ENCODE results near the gene SDK1.
A peak's percentile ranks its signal among the peaks of the same experiment; 100 is the strongest.

SDK1 gene

DNA sequence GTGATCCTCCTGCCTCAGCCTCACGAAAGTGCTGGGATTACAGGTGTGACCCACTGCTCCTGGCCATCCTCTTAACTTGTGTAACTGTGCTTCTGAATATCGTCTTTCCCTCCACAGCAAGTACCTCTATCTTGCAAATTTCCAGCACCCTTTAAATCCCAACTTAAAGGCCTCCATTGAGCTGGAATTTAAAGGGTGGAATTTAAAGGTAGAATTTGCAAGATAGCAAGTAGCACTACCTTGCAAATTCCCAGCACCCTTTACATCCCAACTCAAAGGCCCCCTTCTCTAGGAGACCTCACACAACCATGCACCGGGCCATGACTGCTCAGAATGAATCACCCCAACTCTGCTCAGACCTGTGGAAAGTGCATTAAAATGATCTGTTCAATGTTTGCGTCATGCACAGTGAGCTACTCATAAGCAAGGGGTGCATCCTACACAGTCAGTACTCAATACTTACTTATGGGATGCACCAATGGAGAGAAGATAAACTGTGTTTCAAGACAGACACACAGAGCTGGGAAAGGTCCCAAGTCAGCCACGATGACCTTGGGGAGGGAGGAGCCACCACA is 17.8 kb upstream of the SDK1 start:
- DNase-seq: no peak

DNA sequence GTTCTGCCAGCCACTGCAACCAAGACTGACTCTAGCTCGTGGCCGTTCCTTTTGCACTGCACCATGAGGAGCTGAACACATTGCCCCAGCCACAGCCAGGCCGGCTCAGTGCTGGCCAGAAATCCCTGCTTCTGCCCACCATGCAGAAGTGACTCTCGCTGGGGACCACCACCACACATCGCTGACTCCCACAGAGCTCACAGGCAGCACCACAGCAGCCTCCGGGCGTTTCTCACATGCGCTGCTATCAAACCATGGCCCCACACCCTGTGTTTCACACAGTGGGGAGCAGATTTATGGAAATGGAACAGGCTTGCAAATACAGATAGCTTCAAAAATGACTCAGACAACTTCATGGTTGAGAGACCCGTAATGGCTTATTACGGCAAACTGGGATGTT is 15.4 kb upstream of the SDK1 start:
- no peak for DNase-seq

DNA sequence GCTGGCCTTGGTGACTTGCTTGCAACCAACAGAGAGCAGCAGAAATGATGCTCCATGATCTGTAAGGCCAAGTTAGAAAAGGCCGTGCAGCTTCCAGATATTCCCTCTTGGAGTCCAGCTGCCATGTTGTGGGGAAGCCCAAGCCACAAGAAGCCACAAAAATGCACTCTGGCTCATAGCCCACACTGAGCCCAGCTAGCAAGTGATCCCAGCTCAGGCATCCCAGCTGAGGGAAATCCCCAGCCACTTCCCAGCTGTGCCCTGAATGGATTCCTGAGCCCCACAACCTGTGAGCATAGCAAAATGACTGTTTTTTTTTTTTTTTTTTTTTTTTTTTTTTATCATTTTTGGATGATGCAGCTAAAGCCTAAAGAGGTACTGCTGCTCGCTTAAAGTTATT is 11.1 kb upstream of the SDK1 start:
- peak; percentile 46 for DNase-seq

DNA sequence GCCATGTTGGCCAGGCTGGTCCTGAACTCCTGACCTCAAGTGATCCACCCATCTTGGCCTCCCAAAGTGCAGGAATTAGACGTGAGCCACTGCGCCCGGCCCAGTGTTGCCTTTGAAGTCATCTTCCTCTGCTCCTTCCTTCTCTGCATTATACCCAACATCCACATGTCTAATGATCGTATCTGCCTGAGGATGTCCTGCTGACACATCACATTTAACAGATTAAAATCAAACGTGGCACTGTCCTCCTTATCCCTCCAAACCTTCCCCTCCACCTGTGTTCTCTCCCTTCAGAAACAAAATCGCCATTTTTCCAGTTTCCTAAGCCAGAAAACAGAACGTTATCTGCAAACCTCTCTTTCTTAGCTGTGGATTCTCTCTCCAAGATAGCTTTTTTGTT is 8.4 kb upstream of the SDK1 start:
- DNase-seq: no peak

DNA sequence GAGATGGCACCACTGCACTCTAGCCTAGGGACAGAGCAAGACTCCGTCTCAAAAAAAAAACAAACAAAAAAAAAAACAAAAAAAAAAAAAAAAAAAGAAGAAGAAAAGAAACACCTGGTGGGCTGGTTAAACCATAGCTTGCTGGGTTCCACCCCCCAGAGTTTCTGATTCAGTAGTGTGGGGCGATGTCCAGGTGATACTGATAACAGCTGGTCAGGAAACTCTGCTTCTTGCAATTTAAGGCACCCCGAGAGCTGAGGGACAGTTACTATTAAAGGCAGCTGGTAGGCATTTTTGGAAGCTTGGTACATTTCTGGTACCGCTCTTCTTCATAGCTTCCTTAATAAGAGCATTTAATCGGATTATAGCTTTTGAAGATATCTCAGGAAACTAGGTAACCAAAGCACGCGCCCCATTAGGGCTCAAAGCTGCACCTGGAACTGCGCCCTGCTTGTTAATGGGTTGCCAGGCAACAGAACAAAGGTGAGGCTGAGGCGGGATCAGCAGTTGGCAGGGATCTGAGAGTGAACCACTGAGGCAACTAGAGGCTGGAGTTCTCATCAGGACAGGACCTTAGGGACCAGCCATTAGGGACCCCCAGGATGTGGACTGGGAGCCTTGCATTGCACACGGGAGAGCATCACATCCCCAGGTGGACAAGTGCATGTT is 6.5 kb upstream of the SDK1 start:
- DNase-seq: no peak

DNA sequence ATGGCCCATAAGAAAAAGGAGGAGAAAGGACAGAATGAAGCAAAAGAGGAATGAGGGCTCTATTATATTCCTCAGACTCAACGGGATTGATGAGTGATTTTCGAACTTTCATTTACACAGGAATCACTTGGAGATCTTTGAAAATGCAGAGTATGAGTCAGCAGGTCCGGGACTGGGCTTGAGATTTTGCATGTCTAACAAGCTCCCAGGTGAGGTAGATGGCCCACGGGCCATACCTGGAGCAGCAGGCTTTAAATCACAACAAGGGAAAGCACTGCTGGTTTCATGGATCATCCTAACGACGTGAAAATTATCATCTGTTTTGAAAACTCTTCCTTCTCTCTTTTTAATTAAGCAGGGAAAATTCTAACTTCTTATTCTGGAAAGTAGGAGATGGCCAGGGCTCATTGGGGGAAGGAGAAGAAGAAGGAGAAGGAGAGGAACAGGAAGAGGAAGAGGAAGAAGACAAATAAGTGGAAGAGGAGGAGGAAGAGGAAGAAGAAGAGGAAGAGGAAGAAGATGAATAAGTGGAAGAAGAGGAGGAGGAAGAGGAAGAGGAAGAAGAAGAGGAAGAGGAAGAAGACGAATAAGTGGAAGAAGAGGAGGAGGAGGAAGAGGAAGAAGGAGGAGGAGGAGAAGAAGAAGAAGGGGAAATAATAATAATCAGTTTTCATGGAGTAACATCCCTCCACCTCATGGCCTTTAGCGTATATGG is 3.8 kb upstream of the SDK1 start:
- no peak for DNase-seq

DNA sequence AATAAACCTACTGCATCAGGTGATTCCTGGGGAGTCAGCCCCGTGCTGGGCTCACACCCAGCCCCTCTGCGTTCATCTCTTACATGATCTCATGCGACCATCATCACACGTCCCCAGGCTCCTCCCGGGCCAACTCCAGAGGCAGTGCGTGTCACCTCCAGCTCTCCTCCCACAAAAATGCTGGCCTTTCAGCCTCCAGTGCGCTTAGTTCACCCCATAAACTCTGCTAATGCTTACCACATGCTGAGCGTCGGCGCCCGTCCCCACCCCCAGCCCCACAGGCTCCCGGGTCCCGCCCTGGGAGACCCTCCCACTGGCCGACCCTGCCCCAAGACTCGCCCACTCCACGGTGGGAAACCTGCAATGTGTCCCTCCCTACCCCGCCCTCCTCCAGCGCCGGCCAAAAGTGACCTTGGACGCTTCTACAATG is 816 bp upstream of the SDK1 start:
- DNase-seq: peak; percentile 33

DNA sequence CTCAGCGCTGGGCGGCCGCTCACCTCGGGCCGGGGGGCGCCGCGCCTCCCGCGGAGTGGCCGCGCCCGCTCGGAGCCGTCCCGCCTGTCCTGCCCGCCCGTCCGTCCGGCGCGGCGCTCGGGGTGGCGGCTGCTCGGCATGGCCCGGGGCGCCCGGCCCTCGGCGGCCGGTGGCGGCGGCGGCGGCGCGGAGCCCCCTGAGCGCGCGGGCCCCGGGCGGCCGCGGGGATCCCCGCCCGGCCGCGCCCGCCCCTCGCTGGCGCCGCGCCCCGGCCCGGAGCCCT is 338 bp downstream of the SDK1 start:
- DNase-seq: no peak

DNA sequence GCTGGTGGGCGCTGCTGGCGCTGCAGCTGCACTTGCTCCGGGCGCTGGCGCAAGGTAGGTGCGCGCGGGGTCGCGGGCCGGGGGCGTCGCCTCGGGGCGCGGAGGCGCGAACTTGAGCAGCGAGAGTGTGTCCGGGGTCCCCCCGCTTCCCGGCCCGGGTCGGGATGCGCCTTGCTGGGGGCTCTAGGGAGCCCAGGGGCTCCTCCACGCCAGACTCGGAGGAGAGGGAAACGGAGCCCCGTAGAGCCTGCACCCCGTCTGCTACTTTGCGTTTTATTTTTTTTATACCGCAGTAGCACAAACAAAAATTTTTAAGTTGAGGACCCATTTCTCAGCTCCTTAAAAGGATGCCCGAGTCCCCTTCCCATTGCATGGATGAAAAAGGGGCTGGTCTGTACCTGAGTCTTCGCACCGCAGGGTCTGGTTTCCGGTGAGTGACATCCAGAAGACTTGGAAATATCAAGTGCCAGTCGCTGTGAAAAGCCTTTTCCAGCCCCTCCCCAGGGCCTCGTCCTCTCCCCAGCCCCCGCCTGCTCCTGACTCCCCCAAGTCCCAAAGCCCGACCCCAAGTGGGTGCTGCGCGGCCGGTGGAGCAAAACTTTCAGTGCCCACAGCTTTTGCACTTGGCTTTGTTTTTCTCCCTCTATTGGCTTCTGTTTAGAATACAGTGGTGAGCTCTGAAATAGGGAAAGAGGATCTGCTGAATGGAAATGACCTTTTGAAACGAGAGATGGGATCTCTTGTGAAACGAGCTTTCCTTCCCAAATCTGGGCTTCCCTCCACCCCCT is 973 bp downstream of the SDK1 start:
- DNase-seq: peak; percentile 32

DNA sequence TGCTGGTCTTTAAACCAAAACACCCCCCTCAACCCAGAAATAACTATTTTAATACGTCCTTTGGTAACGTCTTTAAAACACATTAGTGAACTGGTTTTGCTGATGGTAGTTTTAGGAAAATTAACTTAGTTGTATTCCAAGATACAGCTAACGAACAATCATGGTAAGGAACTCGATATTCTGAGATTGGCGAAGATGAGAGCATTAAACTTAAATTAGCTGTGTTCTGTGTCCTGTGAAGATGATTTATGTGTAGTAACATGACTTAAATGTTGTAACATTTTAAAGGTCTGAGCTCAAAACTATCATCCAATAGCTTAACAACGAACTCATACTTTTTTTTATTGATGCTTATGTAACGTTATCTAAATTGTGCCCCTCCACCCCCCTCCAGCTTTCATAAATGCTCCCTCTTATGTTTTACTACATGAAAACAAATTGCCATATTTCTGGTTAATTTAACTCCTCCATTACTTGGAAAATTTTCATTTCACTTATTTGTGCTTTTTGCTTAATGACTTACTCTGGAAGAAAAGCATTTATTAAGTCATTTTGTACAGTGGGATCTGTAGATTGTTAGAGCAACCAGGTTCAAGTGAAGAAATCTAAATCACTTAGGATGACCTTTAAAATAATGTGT is 1.7 kb downstream of the SDK1 start:
- DNase-seq: no peak

DNA sequence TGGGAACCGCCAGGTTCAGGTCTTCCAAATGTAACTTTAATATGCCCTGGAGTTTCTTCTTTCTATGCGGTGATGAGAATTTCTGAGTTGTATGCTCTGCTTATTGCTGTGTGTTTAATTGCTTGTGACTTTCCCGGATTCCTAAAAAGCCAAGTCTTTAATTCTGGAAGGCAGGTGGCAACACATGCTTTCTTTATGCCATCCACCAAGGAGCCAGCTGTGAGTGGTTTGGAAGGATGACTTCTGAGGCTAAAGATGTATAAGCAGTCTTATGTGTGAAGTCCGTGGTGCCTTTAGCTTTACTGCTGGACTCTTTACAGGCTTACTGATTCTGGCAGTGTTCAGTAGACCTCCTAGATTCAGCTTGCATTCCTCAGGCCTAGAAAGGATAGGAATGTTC is 3.1 kb downstream of the SDK1 start:
- DNase-seq: no peak

DNA sequence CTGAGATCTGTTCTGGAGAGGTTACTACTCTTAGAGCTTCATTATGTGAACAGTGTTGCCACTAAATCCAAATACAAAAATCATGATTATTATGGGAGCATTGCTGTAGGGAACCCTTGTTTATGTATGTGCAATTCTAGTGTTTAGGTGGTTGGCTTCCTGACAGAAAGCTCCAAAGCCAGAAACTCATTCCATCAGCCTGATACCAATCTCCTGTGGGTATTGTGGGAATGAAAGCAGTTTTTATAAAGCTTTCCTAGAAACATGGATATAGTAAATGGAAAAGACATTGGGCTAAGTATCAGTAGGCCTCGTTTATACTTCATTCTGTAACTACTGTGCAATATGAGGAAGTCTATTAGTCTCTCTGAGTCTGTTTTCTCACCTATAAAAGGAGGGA is 6.4 kb downstream of the SDK1 start:
- peak; percentile 6 for DNase-seq

DNA sequence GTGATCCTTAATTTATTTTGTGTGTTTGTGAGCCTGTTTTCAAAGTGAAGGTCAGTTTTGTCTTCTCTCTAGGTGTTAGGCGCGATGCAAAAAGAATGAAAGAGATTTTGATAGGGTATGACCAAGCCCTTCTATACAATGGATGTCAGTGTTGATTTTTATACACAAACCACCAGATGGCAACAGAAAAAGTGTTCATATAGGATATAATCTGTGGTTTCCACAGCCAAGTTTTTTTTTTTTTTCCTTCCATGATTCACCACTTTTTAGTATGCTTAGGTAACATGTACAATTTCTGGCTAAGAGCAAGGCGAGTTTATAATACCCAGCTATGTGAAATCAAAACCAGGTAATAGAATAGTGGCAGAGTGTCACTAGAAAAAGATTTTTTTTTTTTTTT is 8.1 kb downstream of the SDK1 start:
- peak; percentile 38 for DNase-seq

DNA sequence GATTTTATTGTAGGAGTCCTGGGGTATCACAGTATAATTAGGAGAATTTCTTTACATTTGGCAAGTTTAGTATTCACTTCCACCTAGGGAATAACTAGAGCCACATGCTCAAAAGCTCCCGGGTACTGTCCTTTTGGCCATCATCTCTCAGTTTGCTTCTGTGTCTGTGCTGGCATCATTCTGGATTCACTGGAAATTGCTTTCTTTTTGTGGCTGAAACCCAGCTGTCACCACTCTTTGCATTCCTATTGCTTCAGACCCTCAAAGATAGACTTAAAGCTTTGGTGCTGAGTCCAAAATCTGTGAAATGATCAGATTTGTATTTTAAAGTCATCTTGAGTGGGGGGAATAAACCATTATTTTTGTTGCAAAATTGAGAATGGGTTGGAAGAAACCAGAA is 8.9 kb downstream of the SDK1 start:
- DNase-seq: no peak

DNA sequence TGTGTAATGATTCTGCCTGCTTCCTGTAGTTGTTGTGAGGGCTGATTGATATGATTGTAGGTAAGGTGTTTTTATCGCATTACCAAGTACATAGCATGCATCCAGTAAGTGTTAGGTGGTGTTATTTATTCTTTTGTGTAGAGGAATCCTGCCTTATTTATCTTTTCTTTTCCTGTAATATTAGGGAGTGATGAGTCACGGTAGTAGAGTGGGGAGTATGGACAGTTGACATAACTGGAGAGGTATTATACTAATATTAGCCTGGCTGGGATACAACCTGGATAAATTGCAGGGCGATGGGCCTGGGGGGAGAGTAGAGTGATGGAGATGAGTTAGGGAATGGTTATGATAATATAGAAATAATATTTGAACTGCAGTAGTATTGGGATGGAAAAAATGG is 9.8 kb downstream of the SDK1 start:
- no peak for DNase-seq

DNA sequence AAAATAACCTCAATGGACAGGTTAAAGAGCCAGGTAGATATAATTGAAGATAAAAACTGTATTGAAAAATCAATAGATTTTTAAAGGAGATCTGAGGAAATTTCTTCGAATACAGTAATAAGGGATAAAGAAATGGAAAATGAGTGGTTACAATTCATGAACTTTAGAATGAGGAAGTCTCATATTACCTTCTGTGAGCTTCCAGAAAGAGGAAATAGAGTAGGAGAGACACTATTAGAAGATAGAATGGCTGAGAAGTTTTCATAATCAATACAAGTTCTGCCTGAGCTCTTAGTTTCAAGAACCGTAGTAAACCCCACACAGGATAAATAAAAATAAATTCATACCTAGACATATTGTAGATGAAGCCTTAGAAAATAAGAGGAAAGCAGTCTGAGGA is 11.5 kb downstream of the SDK1 start:
- DNase-seq: no peak

DNA sequence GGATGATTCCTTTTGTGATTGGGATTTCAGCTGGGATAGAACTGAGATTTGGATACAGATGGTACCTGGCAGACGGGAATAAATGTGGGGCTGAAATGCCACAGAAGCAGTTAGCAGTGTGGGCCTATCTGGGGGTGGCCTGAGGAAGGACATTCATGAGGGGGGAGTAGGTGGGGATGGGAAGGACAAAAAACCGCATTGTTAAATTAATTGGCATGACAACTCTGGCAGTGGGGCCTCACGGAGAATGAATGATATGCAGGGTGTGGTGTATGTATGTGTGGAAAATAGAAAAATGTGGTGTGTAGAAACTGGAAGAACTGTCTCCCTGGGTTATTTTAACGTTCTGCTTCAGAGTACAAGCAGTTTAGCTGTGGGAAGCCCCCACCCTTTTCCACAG is 17.8 kb downstream of the SDK1 start:
- no peak for DNase-seq

DNA sequence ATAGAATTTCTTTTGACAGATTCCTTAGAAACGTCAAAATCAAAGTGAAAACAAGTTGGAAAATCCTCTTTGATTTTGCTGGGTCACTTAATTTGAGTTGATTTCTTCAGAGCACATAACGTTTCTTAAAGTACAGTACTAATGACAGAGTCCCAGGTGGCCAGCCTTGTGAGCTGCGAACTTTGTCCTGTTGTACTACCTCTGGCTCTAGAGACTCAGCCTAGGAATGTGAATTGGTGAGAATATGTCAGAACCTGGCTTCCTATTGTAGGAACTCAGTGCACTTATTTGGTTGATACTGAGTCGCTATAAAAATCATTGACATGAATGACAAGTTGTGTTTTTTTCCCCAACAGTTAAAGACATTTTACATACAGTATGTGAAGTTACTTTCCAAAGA is 20.2 kb downstream of the SDK1 start:
- DNase-seq: no peak

DNA sequence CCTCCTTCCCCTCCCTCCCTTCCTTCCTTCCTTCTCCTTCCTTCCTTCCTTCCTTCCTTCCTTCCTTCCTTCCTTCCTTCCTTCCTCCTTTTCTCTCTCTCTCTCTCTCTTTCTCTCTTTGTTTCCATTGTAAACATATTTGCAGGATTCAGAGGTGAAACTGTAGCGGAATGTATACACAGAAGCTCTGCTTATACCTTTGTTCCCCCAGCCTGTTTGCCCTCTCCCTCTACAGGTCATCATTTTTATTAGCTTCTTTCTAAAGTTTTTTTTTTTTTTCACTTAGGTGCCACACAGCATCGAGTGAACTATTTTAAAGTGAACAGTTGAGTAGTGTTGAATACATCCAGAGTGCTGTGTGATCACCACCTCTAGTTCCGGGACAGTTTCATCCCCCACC is 20.7 kb downstream of the SDK1 start:
- DNase-seq: no peak

DNA sequence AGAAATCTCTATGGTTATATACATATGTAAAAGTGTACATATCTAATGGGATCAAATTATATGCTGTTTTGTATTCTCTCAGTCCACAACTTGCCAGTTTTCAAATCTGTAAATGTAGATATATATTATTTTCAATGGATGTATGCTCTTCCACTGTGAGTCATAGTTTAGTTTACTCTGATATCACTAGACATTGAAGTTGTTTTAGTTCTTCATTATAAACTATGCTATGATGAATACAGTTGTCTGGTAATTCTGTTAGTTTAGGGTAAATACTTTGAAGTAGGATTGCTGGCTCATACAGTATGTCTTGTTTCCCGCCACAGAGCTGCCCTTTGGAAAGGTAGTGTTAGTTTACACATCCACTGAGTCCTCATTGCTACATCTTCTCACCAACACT is 25.2 kb downstream of the SDK1 start:
- DNase-seq: no peak

DNA sequence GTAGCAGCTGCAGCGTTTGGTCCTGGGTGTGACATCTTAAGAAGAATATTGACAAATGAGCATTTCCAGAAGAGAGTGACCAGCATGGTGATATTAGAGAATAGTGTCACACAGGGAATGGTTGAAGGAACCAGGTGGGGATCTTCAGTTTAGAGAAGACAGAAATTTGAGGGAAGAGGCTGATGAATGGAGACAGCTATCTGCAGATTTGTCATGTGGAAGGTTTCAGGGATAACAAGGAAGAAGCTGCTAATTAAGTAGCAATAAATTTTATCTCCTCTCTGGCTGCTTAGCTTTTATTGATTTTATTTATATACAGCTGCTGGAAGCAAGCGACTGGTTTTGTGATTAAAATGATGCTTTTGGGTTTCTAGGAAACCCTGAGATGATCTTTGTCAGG is 26.0 kb downstream of the SDK1 start:
- DNase-seq: no peak

DNA sequence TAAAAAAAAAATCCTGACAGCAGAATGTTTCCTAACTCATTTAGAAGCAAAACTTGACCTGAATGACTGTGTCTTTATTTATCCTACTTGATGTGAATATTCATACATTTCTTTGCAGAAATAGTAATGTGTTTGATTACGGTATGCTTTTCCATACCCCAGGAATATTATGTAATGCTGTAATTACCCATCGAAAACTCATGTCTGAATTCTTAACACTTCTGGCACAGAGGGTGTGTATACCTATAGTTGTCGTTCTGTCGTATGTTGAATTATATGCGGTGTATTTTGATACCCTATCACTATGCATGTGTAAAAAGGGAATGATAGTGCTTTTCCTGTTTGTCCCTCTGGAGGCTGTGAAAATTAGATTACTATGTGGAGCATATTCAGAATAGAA is 26.6 kb downstream of the SDK1 start:
- DNase-seq: no peak

DNA sequence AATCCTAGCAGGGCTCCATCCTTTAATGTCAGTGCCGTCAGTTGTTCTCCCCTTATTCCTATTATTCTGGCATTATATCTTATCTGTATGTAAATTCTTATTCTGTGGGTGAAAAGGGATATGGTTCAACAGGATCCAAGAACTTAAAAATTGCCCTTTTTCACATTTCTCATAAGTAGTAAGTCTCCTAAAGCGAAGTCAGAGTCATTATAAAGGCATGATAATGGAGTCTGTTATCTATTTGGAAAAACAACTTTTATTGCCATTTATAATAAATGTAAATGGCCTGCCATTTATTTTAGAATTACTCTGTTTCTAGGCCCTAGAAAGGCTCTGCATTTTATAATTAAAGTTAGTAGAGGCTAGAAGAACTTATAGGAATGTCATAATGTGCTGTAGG is 31.3 kb downstream of the SDK1 start:
- no peak for DNase-seq
